Hair follicular keratinocyte (primary cell): ENCODE data around the gene TNFRSF17. TPM values are rescaled to one million over a fixed set of nuclear protein-coding genes. Genes with fewer than 3 reads are reported as not detected.

Source experiments
- total RNA-seq: library from RNA; depleted of rRNA; stranded (reverse); fragments of >200 nt; gene quantifications from 2 replicates; pipeline ENCODE4 v1.2.3, GENCODE V29; 2015

TNFRSF17 gene
- total RNA-seq = not detected in 2 replicates

GRCh38 chr16:11964761-11965551 lies at the start of gene TNFRSF17:
Gene TNFRSF17 (plus strand): TSS chr16:11965210. CDS start chr16:11965325, 115 bp downstream.

DNA sequence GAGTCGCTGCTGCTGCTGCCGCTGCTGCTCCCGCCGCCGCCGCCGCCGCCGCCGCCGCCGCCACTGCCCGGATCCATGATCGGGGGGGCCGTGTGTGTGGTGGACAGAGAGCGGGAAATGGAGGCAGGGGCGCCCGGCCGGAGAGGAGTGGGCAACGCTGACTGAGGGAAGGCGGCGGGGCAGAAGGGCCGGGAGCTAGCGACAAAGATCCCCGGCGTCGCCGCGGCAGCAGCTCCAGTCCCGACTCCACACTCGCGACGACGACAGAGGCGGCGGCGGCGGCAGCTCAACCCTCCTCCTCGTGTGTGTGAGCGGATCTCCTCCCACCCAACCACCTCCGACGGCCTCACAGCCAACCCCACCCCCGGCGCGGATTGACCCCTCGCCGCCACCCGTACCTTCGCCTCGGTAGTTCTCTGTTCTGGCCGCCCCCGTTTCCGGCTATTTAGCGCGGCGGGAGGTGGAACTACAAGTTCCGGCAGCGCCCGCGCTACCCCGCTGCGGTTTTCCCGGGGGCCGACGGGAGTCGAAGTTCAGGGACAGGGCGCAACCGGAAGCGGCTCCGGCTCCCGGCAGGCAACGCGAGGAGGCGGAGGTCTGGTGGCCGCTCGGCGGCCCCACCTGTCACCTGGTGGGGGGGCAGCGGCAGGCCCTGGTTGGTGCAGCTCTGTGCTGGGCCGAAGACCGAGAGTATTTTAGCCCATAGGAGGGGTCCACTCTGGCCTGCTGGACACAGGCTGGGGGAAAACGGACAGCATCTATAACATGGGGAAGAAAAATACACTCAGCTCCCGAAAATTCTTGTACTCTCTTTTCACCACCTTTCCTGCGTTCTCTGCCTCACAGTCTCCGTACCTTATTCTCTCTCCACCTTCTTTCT lies 49.1 kb upstream of the TNFRSF17 start, which contains the start of gene GSPT1:
TSS of gene GSPT1 (minus strand) at position 313 of the 880 bp plus-strand sequence. CDS start at position 77, 236 bp downstream.

DNA sequence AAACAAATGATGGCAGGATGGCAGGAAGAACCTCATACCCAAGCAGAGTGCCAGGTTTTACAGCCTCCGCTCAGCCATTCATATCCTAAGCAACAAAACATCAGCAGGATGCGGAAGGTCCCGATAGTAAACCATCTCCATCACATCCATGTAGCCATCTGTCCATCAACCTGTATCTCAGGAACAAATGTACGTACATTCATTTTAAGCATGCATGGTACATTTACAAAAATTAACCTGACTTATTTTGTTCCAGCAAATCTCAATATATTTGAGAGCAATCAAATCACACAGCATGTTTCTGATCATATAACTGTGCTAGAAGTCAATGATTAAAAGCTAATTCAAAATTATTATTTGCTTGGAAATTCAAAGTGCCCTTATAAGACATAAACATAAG lies 23.1 kb upstream of the TNFRSF17 start, which contains the start of gene NPIPB2:
TSS of gene NPIPB2 (minus strand) at position 101 of the 400 bp plus-strand sequence. CDS start at position 101, 0 bp downstream.

Other genes starting within 250 kb of the TNFRSF17 start
- 31.9 and 37.7 TPM in 2 replicates for gene TXNDC11, start 222.4 kb upstream of the TNFRSF17 start, total RNA-seq
- 14.5 and 20.1 TPM in 2 replicates for gene ZC3H7A, start 168.0 kb upstream of the TNFRSF17 start, total RNA-seq
- gene RSL1D1, start 113.7 kb upstream of the TNFRSF17 start, total RNA-seq = 180 and 184 TPM in 2 replicates
- 80.9 and 112 TPM in 2 replicates for gene GSPT1, start 49.3 kb upstream of the TNFRSF17 start, total RNA-seq
- 3.2 and 6.6 TPM in 2 replicates for gene NPIPB2, start 23.2 kb upstream of the TNFRSF17 start, total RNA-seq
- 5.8 and 10.2 TPM in 2 replicates for gene SNX29, start 11.5 kb downstream of the TNFRSF17 start, total RNA-seq